HL-60 (cell line): ENCODE data around the gene POU5F1.

Experiments used
- DNase-seq, 2 experiments: peaks; one replicate each; pipeline ENCODE4 v3.0.0-alpha.2; 2010 to 2020; ENCODE audit warnings: low read depth in 1 of 2, low spot score in 1 of 2
- H3K27ac ChIP-seq: fragments of 250-450 bp; sonication (Bioruptor Pico); replicated peaks from 2 replicates; pipeline ENCODE4 v1.5.1; 2020; ENCODE audit warnings: mild to moderate bottlenecking, moderate library complexity
- H3K27me3 ChIP-seq: fragments of 250-450 bp; sonication (Bioruptor Pico); 2 replicates; pipeline ENCODE4 v1.5.1; 2021; ENCODE audit warnings: mild to moderate bottlenecking, moderate library complexity; ENCODE audit not compliant: insufficient read depth, poor library complexity, severe bottlenecking
- H3K4me3 ChIP-seq: replicated peaks from 2 replicates; pipeline ENCODE4 v1.5.1; 2011; ENCODE audit warnings: mild to moderate bottlenecking, control low read depth, low read length; ENCODE audit not compliant: insufficient read depth
- GABPA ChIP-seq: IDR thresholded peaks from 2 replicates; pipeline ENCODE4 v1.6.1; 2012; ENCODE audit warnings: low read depth
- POLR2AphosphoS5 ChIP-seq: IDR thresholded peaks from 2 replicates; pipeline ENCODE4 v1.6.1; 2012; ENCODE audit warnings: low read depth
- REST ChIP-seq: IDR thresholded peaks from 2 replicates; pipeline ENCODE4 v1.6.1; 2012; ENCODE audit warnings: low read depth; ENCODE audit not compliant: insufficient replicate concordance
- SPI1 ChIP-seq: IDR thresholded peaks from 2 replicates; pipeline ENCODE4 v1.6.1; 2012; ENCODE audit warnings: low read depth, mild to moderate bottlenecking, borderline replicate concordance
- TF ChIP-seq, protein P1 (sequence below): IDR thresholded peaks from one replicate; pipeline ENCODE4 v1.5.1; 2011; ENCODE audit warnings: low read length, control low read depth, inconsistent platforms; ENCODE audit not compliant: insufficient read depth

Gene POU5F1

GRCh38 chr6:31114541-31114878 is 56.0 kb downstream of the POU5F1 start, which contains the start of gene PSORS1C1:
TSS of gene PSORS1C1 (plus strand) at chr6:31114800. CDS start at chr6:31129633, 14,833 bp downstream.
- H3K27me3 ChIP-seq = peaks cover 6% of the 10 kb centered on the region
- no peak for DNase-seq
- H3K27ac ChIP-seq = no peak within 1 kb of the TSS
- no peak within 1 kb of the TSS for H3K4me3 ChIP-seq
- TF ChIP-seq GABPA (no peak), SPI1 (no peak), POLR2AphosphoS5 (no peak), REST (no peak)
- TF ChIP-seq, protein P1, sequence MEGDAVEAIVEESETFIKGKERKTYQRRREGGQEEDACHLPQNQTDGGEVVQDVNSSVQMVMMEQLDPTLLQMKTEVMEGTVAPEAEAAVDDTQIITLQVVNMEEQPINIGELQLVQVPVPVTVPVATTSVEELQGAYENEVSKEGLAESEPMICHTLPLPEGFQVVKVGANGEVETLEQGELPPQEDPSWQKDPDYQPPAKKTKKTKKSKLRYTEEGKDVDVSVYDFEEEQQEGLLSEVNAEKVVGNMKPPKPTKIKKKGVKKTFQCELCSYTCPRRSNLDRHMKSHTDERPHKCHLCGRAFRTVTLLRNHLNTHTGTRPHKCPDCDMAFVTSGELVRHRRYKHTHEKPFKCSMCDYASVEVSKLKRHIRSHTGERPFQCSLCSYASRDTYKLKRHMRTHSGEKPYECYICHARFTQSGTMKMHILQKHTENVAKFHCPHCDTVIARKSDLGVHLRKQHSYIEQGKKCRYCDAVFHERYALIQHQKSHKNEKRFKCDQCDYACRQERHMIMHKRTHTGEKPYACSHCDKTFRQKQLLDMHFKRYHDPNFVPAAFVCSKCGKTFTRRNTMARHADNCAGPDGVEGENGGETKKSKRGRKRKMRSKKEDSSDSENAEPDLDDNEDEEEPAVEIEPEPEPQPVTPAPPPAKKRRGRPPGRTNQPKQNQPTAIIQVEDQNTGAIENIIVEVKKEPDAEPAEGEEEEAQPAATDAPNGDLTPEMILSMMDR = no peak
